T-helper 17 cell (primary cell): ENCODE results near the gene EPHB2. TPM values are rescaled to one million over a fixed set of nuclear protein-coding genes. Genes with fewer than 3 reads are reported as not detected.

Source experiments
- ATAC-seq: fragments of 150-1000 bp; cut with Tn5 transposase; 2 replicates; pipeline ENCODE4 v1.10.0; 2021; ENCODE audit warnings: mild to moderate bottlenecking, moderate library complexity
- DNase-seq, 3 donors: peaks; one replicate each; pipeline versions ENCODE4 v3.0.0 to v3.0.0-alpha.2; 2020 to 2021
- H3K9me3 ChIP-seq: one replicate; pipeline ENCODE4 v1.7.0; 2013; ENCODE audit warnings: low read length, mild to moderate bottlenecking; ENCODE audit not compliant: control insufficient read depth, poor library complexity, severe bottlenecking
- H3K27ac Mint-ChIP-seq: one replicate; pipeline ENCODE4 v1.8.0; 2022; ENCODE audit warnings: mild to moderate bottlenecking, moderate library complexity, mixed read lengths
- H3K27me3 Mint-ChIP-seq: one replicate; pipeline ENCODE4 v1.8.0; 2022; ENCODE audit warnings: mixed read lengths
- H3K36me3 Mint-ChIP-seq: one replicate; pipeline ENCODE4 v1.8.0; 2022; ENCODE audit warnings: low read depth, mixed read lengths
- H3K4me1 Mint-ChIP-seq: one replicate; pipeline ENCODE4 v1.8.0; 2022; ENCODE audit warnings: mild to moderate bottlenecking, mixed read lengths
- H3K4me3 Mint-ChIP-seq: one replicate; pipeline ENCODE4 v1.8.0; 2022; ENCODE audit warnings: mild to moderate bottlenecking, moderate library complexity, mixed read lengths
- total RNA-seq, 4 donors: library from RNA in 2 of 4; stranded (reverse) in 2 of 4; gene quantifications; one replicate each; pipeline ENCODE4 v1.2.3 and lab custom pipeline; 2022 to 2026

EPHB2 gene
- total RNA-seq, 2 donors from 2014 or later, result 0.15 TPM; not detected in 1

- ATAC-seq (no peak), DNase-seq (no peak)
- H3K27ac Mint-ChIP-seq, result no peak overlapping the region
- H3K36me3 Mint-ChIP-seq, result peaks cover 2% of the 10 kb centered on the region
- no peaks in the 10 kb centered on the region for H3K4me1 Mint-ChIP-seq
- no peak overlapping the region for H3K4me3 Mint-ChIP-seq
- H3K9me3 ChIP-seq, result no peaks in the 10 kb centered on the region
- H3K27me3 Mint-ChIP-seq, result peaks cover 53% of the 10 kb centered on the region
These were observed 182.2 kb downstream of the EPHB2 start for GRCh38 chr1:22892789-22893188.

- H3K27me3 Mint-ChIP-seq, result peaks cover 56% of the 10 kb centered on the region
- no peaks in the 10 kb centered on the region for H3K4me1 Mint-ChIP-seq
- DNase-seq, result no peak
- H3K27ac Mint-ChIP-seq, result no peak overlapping the region
- no peak overlapping the region for H3K4me3 Mint-ChIP-seq
- H3K36me3 Mint-ChIP-seq, result peaks cover 2% of the 10 kb centered on the region
- H3K9me3 ChIP-seq, result no peaks in the 10 kb centered on the region
- no peak for ATAC-seq
These were observed 182.7 kb downstream of the EPHB2 start for GRCh38 chr1:22893292-22893691.

- no peaks in the 10 kb centered on the region for H3K9me3 ChIP-seq
- ATAC-seq, result no peak
- Mint-ChIP-seq H3K27me3 (peaks cover 46% of the 10 kb centered on the region), H3K4me3 (no peak overlapping the region), H3K4me1 (no peaks in the 10 kb centered on the region), H3K36me3 (peaks cover 5% of the 10 kb centered on the region), H3K27ac (no peak overlapping the region)
- no peak for DNase-seq
These were observed 184.7 kb downstream of the EPHB2 start for GRCh38 chr1:22895357-22895756.

GRCh38 chr1:22896184-22896583 lies 185.5 kb downstream of the EPHB2 start:
- no peak overlapping the region for H3K4me3 Mint-ChIP-seq
- H3K9me3 ChIP-seq, result no peaks in the 10 kb centered on the region
- no peaks in the 10 kb centered on the region for H3K4me1 Mint-ChIP-seq
- H3K27me3 Mint-ChIP-seq, result peaks cover 48% of the 10 kb centered on the region
- DNase-seq (no peak), ATAC-seq (no peak)
- H3K27ac Mint-ChIP-seq, result no peak overlapping the region
- H3K36me3 Mint-ChIP-seq, result peaks cover 5% of the 10 kb centered on the region

- DNase-seq, result no peak
- no peaks in the 10 kb centered on the region for H3K9me3 ChIP-seq
These were observed 189.8 kb downstream of the EPHB2 start for GRCh38 chr1:22900451-22900850.

GRCh38 chr1:22903113-22903512 lies 192.5 kb downstream of the EPHB2 start:
- H3K36me3 Mint-ChIP-seq, result peaks cover 3% of the 10 kb centered on the region
- DNase-seq (no peak), ATAC-seq (no peak)
- H3K4me1 Mint-ChIP-seq, result peaks cover 5% of the 10 kb centered on the region
- H3K27me3 Mint-ChIP-seq, result peaks cover 34% of the 10 kb centered on the region
- H3K9me3 ChIP-seq, result no peaks in the 10 kb centered on the region
- H3K4me3 Mint-ChIP-seq, result no peak overlapping the region
- no peak overlapping the region for H3K27ac Mint-ChIP-seq

More at GRCh38 chr1:22900451-22900850, 189.8 kb downstream of the EPHB2 start:
- ATAC-seq, result no peak
- H3K36me3 Mint-ChIP-seq, result peaks cover 5% of the 10 kb centered on the region
- no peak overlapping the region for H3K27ac Mint-ChIP-seq
- no peak overlapping the region for H3K4me3 Mint-ChIP-seq
- peaks cover 2% of the 10 kb centered on the region for H3K4me1 Mint-ChIP-seq
- peaks cover 44% of the 10 kb centered on the region for H3K27me3 Mint-ChIP-seq

- H3K27me3 Mint-ChIP-seq, result peaks cover 28% of the 10 kb centered on the region
- ATAC-seq (no peak), DNase-seq (no peak)
- no peak overlapping the region for H3K27ac Mint-ChIP-seq
- no peak overlapping the region for H3K4me3 Mint-ChIP-seq
- H3K4me1 Mint-ChIP-seq, result peaks cover 5% of the 10 kb centered on the region
- H3K36me3 Mint-ChIP-seq, result no peaks in the 10 kb centered on the region
- no peaks in the 10 kb centered on the region for H3K9me3 ChIP-seq
These were observed 196.3 kb downstream of the EPHB2 start for GRCh38 chr1:22906968-22907367.

- no peak for ATAC-seq
These were observed 196.9 kb downstream of the EPHB2 start for GRCh38 chr1:22907528-22907927.

GRCh38 chr1:22908880-22909426 lies 198.3 kb downstream of the EPHB2 start:
- ATAC-seq, result no peak
- H3K36me3 Mint-ChIP-seq, result no peaks in the 10 kb centered on the region
- peaks cover 5% of the 10 kb centered on the region for H3K4me1 Mint-ChIP-seq
- H3K27ac Mint-ChIP-seq, result no peak overlapping the region
- peaks cover 29% of the 10 kb centered on the region for H3K27me3 Mint-ChIP-seq
- no peaks in the 10 kb centered on the region for H3K9me3 ChIP-seq
- H3K4me3 Mint-ChIP-seq, result no peak overlapping the region
- no peak for DNase-seq

More at GRCh38 chr1:22907528-22907927, 196.9 kb downstream of the EPHB2 start:
- Mint-ChIP-seq H3K4me1 (peaks cover 5% of the 10 kb centered on the region), H3K36me3 (no peaks in the 10 kb centered on the region), H3K27ac (no peak overlapping the region), H3K27me3 (peaks cover 23% of the 10 kb centered on the region), H3K4me3 (no peak overlapping the region)
- no peaks in the 10 kb centered on the region for H3K9me3 ChIP-seq
- no peak for DNase-seq

GRCh38 chr1:22910286-22910685 lies 199.6 kb downstream of the EPHB2 start:
- ATAC-seq, result no peak
- peaks cover 5% of the 10 kb centered on the region for H3K4me1 Mint-ChIP-seq
- peaks cover 40% of the 10 kb centered on the region for H3K27me3 Mint-ChIP-seq
- DNase-seq, result no peak
- no peak overlapping the region for H3K4me3 Mint-ChIP-seq
- H3K9me3 ChIP-seq, result no peaks in the 10 kb centered on the region
- no peak overlapping the region for H3K27ac Mint-ChIP-seq
- no peaks in the 10 kb centered on the region for H3K36me3 Mint-ChIP-seq

GRCh38 chr1:22910986-22911651 lies 200.5 kb downstream of the EPHB2 start:
- no peaks in the 10 kb centered on the region for H3K4me1 Mint-ChIP-seq
- no peaks in the 10 kb centered on the region for H3K36me3 Mint-ChIP-seq
- DNase-seq (no peak), ATAC-seq (no peak)
- no peak overlapping the region for H3K27ac Mint-ChIP-seq
- no peaks in the 10 kb centered on the region for H3K9me3 ChIP-seq
- peaks cover 40% of the 10 kb centered on the region for H3K27me3 Mint-ChIP-seq
- H3K4me3 Mint-ChIP-seq, result no peak overlapping the region

GRCh38 chr1:22912311-22912710 lies 201.7 kb downstream of the EPHB2 start:
- Mint-ChIP-seq H3K4me1 (no peaks in the 10 kb centered on the region), H3K27me3 (peaks cover 47% of the 10 kb centered on the region), H3K36me3 (no peaks in the 10 kb centered on the region), H3K4me3 (no peak overlapping the region), H3K27ac (no peak overlapping the region)
- no peaks in the 10 kb centered on the region for H3K9me3 ChIP-seq
- no peak for DNase-seq
- no peak for ATAC-seq

GRCh38 chr1:22913421-22914141 lies 202.9 kb downstream of the EPHB2 start:
- ATAC-seq, result no peak
- no peaks in the 10 kb centered on the region for H3K36me3 Mint-ChIP-seq
- H3K4me1 Mint-ChIP-seq, result no peaks in the 10 kb centered on the region
- H3K27me3 Mint-ChIP-seq, result peaks cover 45% of the 10 kb centered on the region
- DNase-seq, result no peak
- H3K27ac Mint-ChIP-seq, result no peak overlapping the region
- no peak overlapping the region for H3K4me3 Mint-ChIP-seq
- no peaks in the 10 kb centered on the region for H3K9me3 ChIP-seq
